ENCODE results near the gene PC. TPM values are rescaled to one million over a fixed set of nuclear protein-coding genes. Genes with fewer than 3 reads are reported as not detected.
"Not testable (repeated sequence)": the region's sequence is repeated elsewhere in the genome, so short reads cannot be mapped to it uniquely, and the experiment has no call there.

PC gene
- total and polyA plus RNA-seq, 2 donors, result 3.6 to 12.6 TPM

GRCh38 chr11:66974724-66975404, 16.7 kb upstream of the PC start, which contains the start of gene C11orf86:
TSS of gene C11orf86 (plus strand) at chr11:66975304. CDS start at chr11:66975363, 59 bp downstream.
- no peaks in the 10 kb centered on the region for H3K36me3 ChIP-seq (ENCODE audit: insufficient read depth)
- no peak within 1 kb of the TSS for H3K4me3 ChIP-seq (ENCODE audit: low read depth, low read length)
- no peak for DNase-seq (ENCODE audit: extremely low spot score)
- no peak within 1 kb of the TSS for H3K27ac ChIP-seq (ENCODE audit: low read depth)
- H3K4me1 ChIP-seq (ENCODE audit: insufficient read depth), result no peaks in the 10 kb centered on the region
- 80% methylated on average over 10 of the region's 10 CpGs for WGBS

- Histone ChIP-seq H3K4me1 (ENCODE audit: insufficient read depth) (no peaks in the 10 kb centered on the region), H3K36me3 (ENCODE audit: insufficient read depth) (no peaks in the 10 kb centered on the region), H3K4me3 (ENCODE audit: low read depth, low read length) (no peak overlapping the region), H3K27ac (ENCODE audit: low read depth) (no peak overlapping the region)
- DNase-seq (ENCODE audit: extremely low spot score), result no peak
- WGBS, result 75% methylated on average over 8 of the region's 8 CpGs
Observed at GRCh38 chr11:66973956-66974580, 15.9 kb upstream of the PC start.

- 86% methylated on average over 2 of the region's 2 CpGs for WGBS
- Histone ChIP-seq H3K4me1 (ENCODE audit: insufficient read depth) (no peaks in the 10 kb centered on the region), H3K4me3 (ENCODE audit: low read depth, low read length) (no peak overlapping the region), H3K36me3 (ENCODE audit: insufficient read depth) (no peaks in the 10 kb centered on the region), H3K27ac (ENCODE audit: low read depth) (no peak overlapping the region)
- no peak for DNase-seq (ENCODE audit: extremely low spot score)
Observed at GRCh38 chr11:66971488-66971887, 13.3 kb upstream of the PC start.

- Histone ChIP-seq H3K27ac (ENCODE audit: low read depth) (no peak overlapping the region), H3K36me3 (ENCODE audit: insufficient read depth) (no peaks in the 10 kb centered on the region), H3K4me1 (ENCODE audit: insufficient read depth) (no peaks in the 10 kb centered on the region), H3K4me3 (ENCODE audit: low read depth, low read length) (no peak overlapping the region)
- no peak for DNase-seq (ENCODE audit: extremely low spot score)
- 55% methylated on average over 5 of the region's 5 CpGs for WGBS
Observed at GRCh38 chr11:66970807-66971442, 12.7 kb upstream of the PC start.

GRCh38 chr11:66970371-66970806, 12.2 kb upstream of the PC start:
- Histone ChIP-seq H3K36me3 (ENCODE audit: insufficient read depth) (no peaks in the 10 kb centered on the region), H3K4me3 (ENCODE audit: low read depth, low read length) (no peak overlapping the region), H3K4me1 (ENCODE audit: insufficient read depth) (no peaks in the 10 kb centered on the region), H3K27ac (ENCODE audit: low read depth) (peak overlapping the region; percentile 13)
- no peak for DNase-seq (ENCODE audit: extremely low spot score)
- WGBS, result 81% methylated on average over 4 of the region's 4 CpGs

- H3K36me3 ChIP-seq (ENCODE audit: insufficient read depth), result no peaks in the 10 kb centered on the region
- H3K4me1 ChIP-seq (ENCODE audit: insufficient read depth), result no peaks in the 10 kb centered on the region
- H3K27ac ChIP-seq (ENCODE audit: low read depth), result no peak overlapping the region
- no peak overlapping the region for H3K4me3 ChIP-seq (ENCODE audit: low read depth, low read length)
- WGBS, result 70% methylated on average over 6 of the region's 6 CpGs
- no peak for DNase-seq (ENCODE audit: extremely low spot score)
Observed at GRCh38 chr11:66969584-66970225, 11.5 kb upstream of the PC start.

GRCh38 chr11:66967670-66968425, 9.7 kb upstream of the PC start:
- no peak for DNase-seq (ENCODE audit: extremely low spot score)
- Histone ChIP-seq H3K36me3 (ENCODE audit: insufficient read depth) (no peaks in the 10 kb centered on the region), H3K4me1 (ENCODE audit: insufficient read depth) (no peaks in the 10 kb centered on the region), H3K27ac (ENCODE audit: low read depth) (no peak overlapping the region), H3K4me3 (ENCODE audit: low read depth, low read length) (no peak overlapping the region)
- 71% methylated on average over 5 of the region's 5 CpGs for WGBS

- WGBS, result 67% methylated on average over 5 of the region's 5 CpGs
Observed at GRCh38 chr11:66966351-66966750, 8.2 kb upstream of the PC start.

GRCh38 chr11:66964495-66964894, 6.3 kb upstream of the PC start:
- Histone ChIP-seq H3K27ac (ENCODE audit: low read depth) (no peak overlapping the region), H3K36me3 (ENCODE audit: insufficient read depth) (no peaks in the 10 kb centered on the region), H3K4me3 (ENCODE audit: low read depth, low read length) (no peak overlapping the region), H3K4me1 (ENCODE audit: insufficient read depth) (no peaks in the 10 kb centered on the region)
- WGBS, result 87% methylated on average over 3 of the region's 3 CpGs
- DNase-seq (ENCODE audit: extremely low spot score), result no peak

More at GRCh38 chr11:66966351-66966750, 8.2 kb upstream of the PC start:
- no peaks in the 10 kb centered on the region for H3K36me3 ChIP-seq (ENCODE audit: insufficient read depth)
- H3K4me1 ChIP-seq (ENCODE audit: insufficient read depth), result no peaks in the 10 kb centered on the region
- no peak overlapping the region for H3K27ac ChIP-seq (ENCODE audit: low read depth)
- no peak for DNase-seq (ENCODE audit: extremely low spot score)
- H3K4me3 ChIP-seq (ENCODE audit: low read depth, low read length), result no peak overlapping the region

- no peak for DNase-seq (ENCODE audit: extremely low spot score)
- no peak overlapping the region for H3K4me3 ChIP-seq (ENCODE audit: low read depth, low read length)
- H3K4me1 ChIP-seq (ENCODE audit: insufficient read depth), result no peaks in the 10 kb centered on the region
- no peaks in the 10 kb centered on the region for H3K36me3 ChIP-seq (ENCODE audit: insufficient read depth)
- 93% methylated on average over 5 of the region's 5 CpGs for WGBS
- no peak overlapping the region for H3K27ac ChIP-seq (ENCODE audit: low read depth)
Observed at GRCh38 chr11:66962801-66963200, 4.6 kb upstream of the PC start.

GRCh38 chr11:66962247-66962646, 4.1 kb upstream of the PC start:
- WGBS, result 91% methylated on average over 2 of the region's 2 CpGs
- no peaks in the 10 kb centered on the region for H3K4me1 ChIP-seq (ENCODE audit: insufficient read depth)
- no peak for DNase-seq (ENCODE audit: extremely low spot score)
- no peak overlapping the region for H3K4me3 ChIP-seq (ENCODE audit: low read depth, low read length)
- H3K27ac ChIP-seq (ENCODE audit: low read depth), result no peak overlapping the region
- no peaks in the 10 kb centered on the region for H3K36me3 ChIP-seq (ENCODE audit: insufficient read depth)

GRCh38 chr11:66961691-66962213, 3.6 kb upstream of the PC start:
- WGBS, result 85% methylated on average over 5 of the region's 5 CpGs
- DNase-seq (ENCODE audit: extremely low spot score); H3K27ac ChIP-seq (ENCODE audit: low read depth); H3K4me3 ChIP-seq (ENCODE audit: low read depth, low read length); H3K36me3 ChIP-seq (ENCODE audit: insufficient read depth); H3K4me1 ChIP-seq (ENCODE audit: insufficient read depth): not testable (repeated sequence)

- no peak overlapping the region for H3K4me3 ChIP-seq (ENCODE audit: low read depth, low read length)
- H3K4me1 ChIP-seq (ENCODE audit: insufficient read depth), result no peaks in the 10 kb centered on the region
- WGBS, result 38% methylated on average over 10 of the region's 10 CpGs
- H3K36me3 ChIP-seq (ENCODE audit: insufficient read depth), result no peaks in the 10 kb centered on the region
- H3K27ac ChIP-seq (ENCODE audit: low read depth), result no peak overlapping the region
- DNase-seq (ENCODE audit: extremely low spot score), result no peak
Observed at GRCh38 chr11:66958956-66959274, 732 bp upstream of the PC start.

Data from urinary bladder (tissue), 4 donors.